HEK293 (cell line): ENCODE results near the gene MKNK2.

Experiments
- BCL6B ChIP-seq: fragments of 450-650 bp; formaldehyde crosslinking; IDR thresholded peaks from 2 replicates; pipeline ENCODE4 v1.5.1; 2017; ENCODE audit warnings: missing biosample characterization, missing genetic modification characterization
- CTCF ChIP-seq: fragments of 450-650 bp; formaldehyde crosslinking; IDR thresholded peaks from 2 replicates; pipeline ENCODE4 v1.5.1; 2016; ENCODE audit warnings: missing biosample characterization, missing genetic modification characterization
- KLF16 ChIP-seq: fragments of 450-650 bp; formaldehyde crosslinking; IDR thresholded peaks from 2 replicates; pipeline ENCODE4 v1.5.1; 2017; ENCODE audit warnings: missing biosample characterization, missing genetic modification characterization
- PRDM10 ChIP-seq: fragments of 450-650 bp; formaldehyde crosslinking; IDR thresholded peaks from 2 replicates; pipeline ENCODE4 v1.5.1; 2016; ENCODE audit warnings: missing biosample characterization, missing genetic modification characterization
- ZBTB21 ChIP-seq: fragments of 450-650 bp; formaldehyde crosslinking; IDR thresholded peaks from 2 replicates; pipeline ENCODE4 v1.5.1; 2017; ENCODE audit warnings: missing biosample characterization, missing genetic modification characterization
- ZNF211 ChIP-seq: fragments of 450-650 bp; formaldehyde crosslinking; IDR thresholded peaks from 2 replicates; pipeline ENCODE4 v1.5.1; 2016; ENCODE audit warnings: low read depth, missing biosample characterization, missing genetic modification characterization
- ZNF24 ChIP-seq: fragments of 450-650 bp; formaldehyde crosslinking; IDR thresholded peaks from 2 replicates; pipeline ENCODE4 v1.5.1; 2016; ENCODE audit warnings: missing biosample characterization, missing genetic modification characterization
- ZNF558 ChIP-seq: fragments of 450-650 bp; formaldehyde crosslinking; IDR thresholded peaks from 2 replicates; pipeline ENCODE4 v1.5.1; 2016; ENCODE audit warnings: missing biosample characterization, missing genetic modification characterization
- ZNF776 ChIP-seq: fragments of 450-650 bp; formaldehyde crosslinking; IDR thresholded peaks from 2 replicates; pipeline ENCODE4 v1.5.0; 2017; ENCODE audit warnings: missing biosample characterization, missing genetic modification characterization, borderline replicate concordance
- ZSCAN18 ChIP-seq: fragments of 450-650 bp; formaldehyde crosslinking; IDR thresholded peaks from 2 replicates; pipeline ENCODE4 v1.5.1; 2016; ENCODE audit warnings: missing biosample characterization, missing genetic modification characterization
- TF ChIP-seq, protein P1 (sequence below): fragments of 450-650 bp; formaldehyde crosslinking; IDR thresholded peaks from 2 replicates; pipeline ENCODE4 v1.5.1; 2016; ENCODE audit warnings: missing biosample characterization, missing genetic modification characterization
- TF ChIP-seq, protein P2 (sequence below): fragments of 450-650 bp; formaldehyde crosslinking; IDR thresholded peaks from 2 replicates; pipeline ENCODE4 v1.5.1; 2016; ENCODE audit warnings: missing biosample characterization, missing genetic modification characterization
- TF ChIP-seq, protein P3 (sequence below): sonication (generic); formaldehyde crosslinking; IDR thresholded peaks from 2 replicates; pipeline ENCODE4 v1.8.1; 2022; ENCODE audit warnings: mild to moderate bottlenecking, moderate library complexity, missing genetic modification reagents
- TF ChIP-seq, protein P4 (sequence below): IDR thresholded peaks from 2 replicates; pipeline ENCODE4 v1.6.1; 2011; ENCODE audit warnings: mild to moderate bottlenecking, low read depth, low read length, borderline replicate concordance

DNA sequence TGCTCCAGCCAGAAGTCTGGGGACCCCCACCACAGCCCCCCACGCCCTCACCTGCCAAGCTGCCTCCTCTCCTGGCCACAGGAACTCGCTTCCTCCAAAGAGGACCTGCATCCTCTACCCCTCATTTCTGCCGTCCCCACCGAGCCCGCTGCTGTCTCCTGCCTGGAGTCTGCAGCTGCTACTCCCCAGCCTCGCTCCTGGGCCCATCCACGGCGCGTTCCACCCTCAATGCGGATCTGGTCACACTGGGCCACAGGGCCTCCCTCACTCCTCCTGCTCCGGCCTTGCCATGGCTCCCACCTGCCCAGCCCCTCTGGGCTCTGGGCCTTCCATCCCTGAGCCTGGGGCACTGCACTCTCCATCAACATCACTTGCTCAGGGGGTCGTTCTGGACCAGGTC lies 39.9 kb downstream of the MKNK2 start:
- TF ChIP-seq ZSCAN18 (tag by site-specific recombination) (no peak), ZBTB21 (tag by site-specific recombination) (no peak), PRDM10 (tag by site-specific recombination) (no peak), CTCF (tag by site-specific recombination) (no peak), ZNF24 (tag by site-specific recombination) (no peak), ZNF558 (tag by site-specific recombination) (no peak), ZNF776 (tag by site-specific recombination) (no peak), ZNF211 (tag by site-specific recombination) (no peak), KLF16 (tag by site-specific recombination) (no peak), BCL6B (tag by site-specific recombination) (no peak)
- TF ChIP-seq, protein P1, sequence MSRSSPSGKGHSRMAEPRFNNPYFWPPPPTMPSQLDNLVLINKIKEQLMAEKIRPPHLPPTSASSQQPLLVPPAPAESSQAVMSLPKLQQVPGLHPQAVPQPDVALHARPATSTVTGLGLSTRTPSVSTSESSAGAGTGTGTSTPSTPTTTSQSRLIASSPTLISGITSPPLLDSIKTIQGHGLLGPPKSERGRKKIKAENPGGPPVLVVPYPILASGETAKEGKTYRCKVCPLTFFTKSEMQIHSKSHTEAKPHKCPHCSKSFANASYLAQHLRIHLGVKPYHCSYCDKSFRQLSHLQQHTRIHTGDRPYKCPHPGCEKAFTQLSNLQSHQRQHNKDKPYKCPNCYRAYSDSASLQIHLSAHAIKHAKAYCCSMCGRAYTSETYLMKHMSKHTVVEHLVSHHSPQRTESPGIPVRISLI (tag by site-specific recombination): no peak
- TF ChIP-seq, protein P2, sequence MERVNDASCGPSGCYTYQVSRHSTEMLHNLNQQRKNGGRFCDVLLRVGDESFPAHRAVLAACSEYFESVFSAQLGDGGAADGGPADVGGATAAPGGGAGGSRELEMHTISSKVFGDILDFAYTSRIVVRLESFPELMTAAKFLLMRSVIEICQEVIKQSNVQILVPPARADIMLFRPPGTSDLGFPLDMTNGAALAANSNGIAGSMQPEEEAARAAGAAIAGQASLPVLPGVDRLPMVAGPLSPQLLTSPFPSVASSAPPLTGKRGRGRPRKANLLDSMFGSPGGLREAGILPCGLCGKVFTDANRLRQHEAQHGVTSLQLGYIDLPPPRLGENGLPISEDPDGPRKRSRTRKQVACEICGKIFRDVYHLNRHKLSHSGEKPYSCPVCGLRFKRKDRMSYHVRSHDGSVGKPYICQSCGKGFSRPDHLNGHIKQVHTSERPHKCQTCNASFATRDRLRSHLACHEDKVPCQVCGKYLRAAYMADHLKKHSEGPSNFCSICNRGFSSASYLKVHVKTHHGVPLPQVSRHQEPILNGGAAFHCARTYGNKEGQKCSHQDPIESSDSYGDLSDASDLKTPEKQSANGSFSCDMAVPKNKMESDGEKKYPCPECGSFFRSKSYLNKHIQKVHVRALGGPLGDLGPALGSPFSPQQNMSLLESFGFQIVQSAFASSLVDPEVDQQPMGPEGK: no peak
- TF ChIP-seq, protein P3, sequence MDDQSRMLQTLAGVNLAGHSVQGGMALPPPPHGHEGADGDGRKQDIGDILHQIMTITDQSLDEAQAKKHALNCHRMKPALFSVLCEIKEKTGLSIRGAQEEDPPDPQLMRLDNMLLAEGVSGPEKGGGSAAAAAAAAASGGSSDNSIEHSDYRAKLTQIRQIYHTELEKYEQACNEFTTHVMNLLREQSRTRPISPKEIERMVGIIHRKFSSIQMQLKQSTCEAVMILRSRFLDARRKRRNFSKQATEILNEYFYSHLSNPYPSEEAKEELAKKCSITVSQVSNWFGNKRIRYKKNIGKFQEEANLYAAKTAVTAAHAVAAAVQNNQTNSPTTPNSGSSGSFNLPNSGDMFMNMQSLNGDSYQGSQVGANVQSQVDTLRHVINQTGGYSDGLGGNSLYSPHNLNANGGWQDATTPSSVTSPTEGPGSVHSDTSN: no peak
- TF ChIP-seq, protein P4, sequence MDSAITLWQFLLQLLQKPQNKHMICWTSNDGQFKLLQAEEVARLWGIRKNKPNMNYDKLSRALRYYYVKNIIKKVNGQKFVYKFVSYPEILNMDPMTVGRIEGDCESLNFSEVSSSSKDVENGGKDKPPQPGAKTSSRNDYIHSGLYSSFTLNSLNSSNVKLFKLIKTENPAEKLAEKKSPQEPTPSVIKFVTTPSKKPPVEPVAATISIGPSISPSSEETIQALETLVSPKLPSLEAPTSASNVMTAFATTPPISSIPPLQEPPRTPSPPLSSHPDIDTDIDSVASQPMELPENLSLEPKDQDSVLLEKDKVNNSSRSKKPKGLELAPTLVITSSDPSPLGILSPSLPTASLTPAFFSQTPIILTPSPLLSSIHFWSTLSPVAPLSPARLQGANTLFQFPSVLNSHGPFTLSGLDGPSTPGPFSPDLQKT: no peak
